Mammary epithelial cell (primary cell): Measurements from ENCODE around the gene SORCS3.

Source experiments
- CTCF ChIP-seq, 2 donors: IDR thresholded peaks in 1 of 2; conservative IDR thresholded peaks in 1 of 2; 2 replicates each; pipeline ENCODE4 v1.5.1; 2011 to 2012; ENCODE audit warnings: inconsistent platforms in 2 of 2, low read length in 2 of 2, mild to moderate bottlenecking in 2 of 2, control low read depth in 1 of 2, low read depth in 1 of 2; ENCODE audit not compliant: insufficient read depth in 1 of 2; ENCODE audit errors: extremely low read depth in 1 of 2
- EZH2 ChIP-seq: IDR thresholded peaks from 2 replicates; pipeline ENCODE4 v1.6.1; 2012; ENCODE audit warnings: low read length, inconsistent platforms, borderline replicate concordance

GRCh38 chr10:104910712-104911111 is 269.6 kb downstream of the SORCS3 start:
- TF ChIP-seq CTCF (conservative IDR thresholded peaks at IDR 0.05 in 1 of 2, IDR thresholded peaks at IDR 0.05 in 1 of 2; ENCODE audit: extremely low read depth in 1 of 2, insufficient read depth in 1 of 2, low read depth in 1 of 2, low read length in 2 of 2) (no peak), EZH2 (no peak)
